A673 (cell line): ENCODE results near the gene MAPK11. TPM values are rescaled to one million over a fixed set of nuclear protein-coding genes. Genes with fewer than 3 reads are reported as not detected.

Experiments used
- BruUV-seq: library from RNA; stranded (reverse); fragments of 400-500 nt; replicated peaks from 2 replicates; lab custom pipeline; 2021; lab: Mats Ljungman, UMichigan
- CTCF ChIA-PET: fragments of 300-600 bp; sonication (Branson Sonifier 250); formaldehyde crosslinking; loops from one replicate; lab custom pipeline; 2022; ENCODE audit warnings: antibody characterized with exemption; lab: Charles Lee
- POLR2A ChIA-PET: fragments of 300-600 bp; sonication (Branson Sonifier 250); formaldehyde crosslinking; loops from one replicate; lab custom pipeline; 2022; ENCODE audit warnings: antibody characterized with exemption; ENCODE audit not compliant: low non-redundant PET; lab: Charles Lee
- DNase-seq: peaks from one replicate; pipeline ENCODE4 v3.0.0-alpha.2; 2015; ENCODE audit warnings: low spot score
- H3K27ac ChIP-seq: fragments of 200-600 bp; sonication (generic); 2 replicates; pipeline ENCODE4 v1.5.1; 2016; ENCODE audit warnings: mixed run types, low read depth, mild to moderate bottlenecking, mixed read lengths, antibody characterized with exemption, low read length; ENCODE audit not compliant: poor library complexity, severe bottlenecking
- H3K27me3 ChIP-seq: fragments of 200-600 bp; sonication (generic); replicated peaks from 2 replicates; pipeline ENCODE4 v1.6.1; 2017; ENCODE audit warnings: mixed run types, low read depth, mild to moderate bottlenecking, mixed read lengths, antibody characterized with exemption, low read length; ENCODE audit not compliant: insufficient read depth, poor library complexity
- H3K36me3 ChIP-seq: fragments of 200-600 bp; sonication (generic); 2 replicates; pipeline ENCODE4 v1.6.1; 2016; ENCODE audit warnings: mixed run types, mild to moderate bottlenecking, mixed read lengths, antibody characterized with exemption, low read length; ENCODE audit not compliant: insufficient read depth, poor library complexity, severe bottlenecking
- H3K4me1 ChIP-seq: fragments of 200-600 bp; sonication (generic); 2 replicates; pipeline ENCODE4 v1.6.1; 2017; ENCODE audit warnings: mixed run types, mild to moderate bottlenecking, mixed read lengths, antibody characterized with exemption, low read length; ENCODE audit not compliant: insufficient read depth, poor library complexity, severe bottlenecking
- H3K4me3 ChIP-seq: fragments of 200-600 bp; sonication (generic); 2 replicates; pipeline ENCODE4 v1.5.1; 2016; ENCODE audit warnings: low read depth, mixed run types, mild to moderate bottlenecking, mixed read lengths, low read length; ENCODE audit not compliant: poor library complexity, severe bottlenecking
- H3K9me3 ChIP-seq: fragments of 200-600 bp; sonication (generic); 2 replicates; pipeline ENCODE4 v1.6.1; 2016; ENCODE audit warnings: mixed run types, low read depth, mild to moderate bottlenecking, mixed read lengths, antibody characterized with exemption, low read length; ENCODE audit not compliant: poor library complexity, severe bottlenecking
- EZH2 ChIP-seq: fragments of 200-600 bp; sonication (generic); IDR thresholded peaks from 2 replicates; pipeline ENCODE4 v1.6.1; 2017; ENCODE audit warnings: borderline replicate concordance, low read depth, mild to moderate bottlenecking, mixed read lengths, antibody characterized with exemption, low read length; ENCODE audit not compliant: poor library complexity, severe bottlenecking
- intact Hi-C: fragments of 100-400 bp; cut with micrococcal nuclease; formaldehyde crosslinking; loops from one replicate; pipeline ENCODE4 v1.10.0; 2022; ENCODE audit not compliant: unreplicated experiment
- total RNA-seq: library from RNA; stranded (reverse); gene quantifications from 2 replicates; pipeline ENCODE4 v1.2.3, GENCODE V29; 2021
- TF ChIP-seq, protein P1 (sequence below): fragments of 300-800, 200-600 bp; sonication (generic); conservative IDR thresholded peaks from 2 replicates; pipeline ENCODE4 v1.5.1; 2017; ENCODE audit warnings: low read depth, mild to moderate bottlenecking, antibody characterized with exemption, low read length, moderate library complexity, mixed read lengths

The MAPK11 gene
- total RNA-seq, 1 experiment from 2014 or later, result 5.4 TPM

DNA sequence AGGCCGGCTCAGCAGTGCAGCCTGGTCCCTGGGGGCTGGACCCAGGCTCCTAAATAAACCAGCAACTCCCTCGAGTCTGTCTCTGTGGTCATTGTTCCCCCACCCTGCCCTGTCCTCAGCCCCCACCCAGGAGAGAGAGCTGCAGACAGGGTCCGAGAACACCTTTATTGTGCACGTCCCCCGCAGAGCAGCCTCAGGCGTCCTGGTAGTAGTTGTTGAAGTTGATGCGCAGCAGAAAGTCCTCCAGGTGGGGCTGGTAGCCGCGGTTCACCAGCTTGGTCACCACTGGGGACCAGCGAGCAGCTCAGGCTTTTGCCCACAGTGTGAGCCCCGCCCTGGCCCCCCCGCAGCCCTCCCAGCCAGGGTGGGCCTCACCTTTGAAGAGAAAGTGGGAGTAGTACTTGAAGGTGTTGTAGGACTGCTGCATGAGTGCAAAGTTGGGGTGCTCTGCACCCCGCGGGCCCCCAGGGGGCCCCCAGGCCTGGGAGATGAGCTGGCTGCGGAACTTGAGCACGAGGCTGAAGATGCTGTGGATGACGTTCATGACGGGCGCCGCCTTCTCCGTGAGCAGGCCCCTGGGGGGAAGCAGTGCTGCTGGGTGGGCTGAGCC is 52.5 kb downstream of the MAPK11 start:
- Histone ChIP-seq H3K27ac (no peak overlapping the region), H3K4me3 (no peak overlapping the region), H3K27me3 (no peaks in the 10 kb centered on the region), H3K4me1 (peaks cover 14% of the 10 kb centered on the region), H3K36me3 (peaks cover 70% of the 10 kb centered on the region), H3K9me3 (no peaks in the 10 kb centered on the region)
- intact Hi-C loops, result no loop called here
- ChIA-PET CTCF (no interaction called here), POLR2A (no interaction called here)
- DNase-seq, result no peak
- no TSS peak for BruUV-seq
- no peak for TF ChIP-seq EZH2

DNA sequence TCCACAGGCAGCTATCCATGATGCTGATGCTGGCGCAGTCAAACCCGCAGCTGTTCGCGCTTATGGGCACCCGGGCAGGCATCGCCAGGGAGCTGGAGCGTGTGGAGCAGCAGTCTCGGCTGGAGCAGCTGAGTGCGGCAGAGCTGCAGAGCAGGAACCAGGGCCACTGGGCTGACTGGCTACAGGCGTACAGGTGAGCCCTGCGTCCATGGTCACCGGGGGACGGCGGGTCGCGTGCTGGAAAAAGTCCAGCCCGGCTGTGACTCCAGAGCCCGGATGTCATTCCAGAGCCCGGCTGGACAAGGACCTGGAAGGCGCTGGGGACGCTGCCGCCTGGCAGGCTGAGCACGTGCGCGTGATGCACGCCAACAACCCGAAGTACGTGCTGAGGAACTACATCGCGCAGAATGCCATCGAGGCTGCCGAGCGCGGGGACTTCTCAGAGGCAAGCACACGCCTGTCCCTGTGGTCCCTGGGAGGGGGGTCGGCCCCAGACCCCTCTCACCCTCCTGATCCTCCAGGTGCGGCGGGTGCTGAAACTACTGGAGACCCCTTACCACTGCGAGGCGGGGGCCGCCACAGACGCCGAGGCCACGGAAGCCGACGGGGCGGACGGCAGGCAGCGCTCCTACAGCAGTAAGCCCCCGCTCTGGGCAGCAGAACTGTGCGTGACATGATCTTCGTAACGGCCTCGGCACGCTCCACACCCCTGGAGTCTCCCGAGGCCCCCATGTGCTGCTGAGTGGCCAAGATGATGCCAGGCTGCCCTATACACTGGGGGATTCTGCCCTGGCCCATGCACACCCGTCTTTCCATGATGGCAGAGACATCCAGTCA is 53.3 kb downstream of the MAPK11 start:
- Histone ChIP-seq H3K9me3 (no peaks in the 10 kb centered on the region), H3K27ac (no peak overlapping the region), H3K27me3 (no peaks in the 10 kb centered on the region), H3K4me1 (peaks cover 14% of the 10 kb centered on the region), H3K4me3 (no peak overlapping the region), H3K36me3 (peaks cover 70% of the 10 kb centered on the region)
- intact Hi-C loops, result no loop called here
- CTCF ChIA-PET, result no interaction called here
- POLR2A ChIA-PET, result interaction anchor here (0.6 kb wide), 1 partner anchor 250 kb away, joined by 4 read pairs; no protein-coding TSS in a partner anchor
- no TSS peak for BruUV-seq
- TF ChIP-seq, protein P1, sequence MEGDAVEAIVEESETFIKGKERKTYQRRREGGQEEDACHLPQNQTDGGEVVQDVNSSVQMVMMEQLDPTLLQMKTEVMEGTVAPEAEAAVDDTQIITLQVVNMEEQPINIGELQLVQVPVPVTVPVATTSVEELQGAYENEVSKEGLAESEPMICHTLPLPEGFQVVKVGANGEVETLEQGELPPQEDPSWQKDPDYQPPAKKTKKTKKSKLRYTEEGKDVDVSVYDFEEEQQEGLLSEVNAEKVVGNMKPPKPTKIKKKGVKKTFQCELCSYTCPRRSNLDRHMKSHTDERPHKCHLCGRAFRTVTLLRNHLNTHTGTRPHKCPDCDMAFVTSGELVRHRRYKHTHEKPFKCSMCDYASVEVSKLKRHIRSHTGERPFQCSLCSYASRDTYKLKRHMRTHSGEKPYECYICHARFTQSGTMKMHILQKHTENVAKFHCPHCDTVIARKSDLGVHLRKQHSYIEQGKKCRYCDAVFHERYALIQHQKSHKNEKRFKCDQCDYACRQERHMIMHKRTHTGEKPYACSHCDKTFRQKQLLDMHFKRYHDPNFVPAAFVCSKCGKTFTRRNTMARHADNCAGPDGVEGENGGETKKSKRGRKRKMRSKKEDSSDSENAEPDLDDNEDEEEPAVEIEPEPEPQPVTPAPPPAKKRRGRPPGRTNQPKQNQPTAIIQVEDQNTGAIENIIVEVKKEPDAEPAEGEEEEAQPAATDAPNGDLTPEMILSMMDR, result no peak
- no peak for TF ChIP-seq EZH2
- DNase-seq, result no peak

DNA sequence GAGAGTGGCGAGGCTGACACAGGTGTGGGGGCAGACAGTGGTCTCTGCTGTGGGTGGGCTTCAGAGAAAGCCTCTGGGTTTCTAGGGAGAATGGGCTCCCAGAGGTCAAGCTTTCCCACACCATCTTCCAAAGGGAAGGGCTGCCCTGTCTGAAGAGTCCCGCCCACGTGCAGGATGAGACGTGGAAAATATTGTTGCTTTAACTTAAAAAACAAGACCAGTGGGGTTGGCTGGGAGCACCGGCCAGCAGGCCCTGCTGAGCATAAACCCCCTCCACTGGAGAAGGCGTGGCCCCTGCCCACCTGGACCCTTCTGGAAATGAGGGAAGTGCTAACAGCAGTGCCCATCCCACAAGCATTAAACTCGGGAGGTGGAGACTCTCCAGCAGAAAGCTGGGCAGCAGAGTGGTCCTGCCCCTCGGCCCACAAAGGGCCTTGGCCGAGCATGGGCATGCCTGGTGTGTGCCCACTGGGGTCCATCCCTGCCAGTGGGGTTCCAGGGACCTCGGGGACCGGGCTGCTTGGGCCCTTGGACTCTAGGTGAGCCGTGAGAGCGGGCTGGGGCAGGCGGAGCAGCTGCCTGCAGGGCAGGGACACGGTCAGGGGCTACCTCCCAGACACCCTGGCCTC is 54.0 kb downstream of the MAPK11 start:
- H3K4me1 ChIP-seq, result peaks cover 14% of the 10 kb centered on the region
- no peak overlapping the region for H3K4me3 ChIP-seq
- intact Hi-C loops, result no loop called here
- TF ChIP-seq, protein P1, result no peak
- no peak for TF ChIP-seq EZH2
- CTCF ChIA-PET, result no interaction called here
- H3K36me3 ChIP-seq, result peaks cover 68% of the 10 kb centered on the region
- DNase-seq, result no peak
- no peaks in the 10 kb centered on the region for H3K9me3 ChIP-seq
- no TSS peak for BruUV-seq
- H3K27me3 ChIP-seq, result no peaks in the 10 kb centered on the region
- POLR2A ChIA-PET, result interaction anchor here (0.6 to 0.7 kb wide), 2 partner anchors 168 to 251 kb away, joined by 4 read pairs; no protein-coding TSS in a partner anchor
- H3K27ac ChIP-seq, result no peak overlapping the region
